Erythroblast (primary cell): ENCODE results near the gene SLC9A6.

ENCODE experiments used
- GATA1 ChIP-seq: IDR thresholded peaks from 2 replicates; pipeline ENCODE4 v1.6.1; 2011; ENCODE audit warnings: low read depth, mild to moderate bottlenecking, control low read depth, low read length, moderate library complexity
- POLR2A ChIP-seq: IDR thresholded peaks from 2 replicates; pipeline ENCODE4 v1.6.1; 2011; ENCODE audit warnings: mild to moderate bottlenecking, low read length

GRCh38 chrX:135944486-135944885 lies 40.7 kb upstream of the SLC9A6 start:
- no peak for TF ChIP-seq POLR2A
- TF ChIP-seq GATA1: no peak
